AG04449 (cell line): Measurements from ENCODE around the gene FGF13.

Experiments used
- CTCF ChIA-PET: fragments of 350-600 bp; formaldehyde crosslinking; extraction: SDS; loops from one replicate; lab custom pipeline; 2021; ENCODE audit warnings: antibody characterized with exemption; lab: Yijun Ruan, JAX
- POLR2A ChIA-PET: fragments of 400-600, 350-600 bp; formaldehyde crosslinking; extraction: SDS; loops from one replicate; lab custom pipeline; 2020; ENCODE audit warnings: antibody characterized with exemption, inconsistent platforms; lab: Yijun Ruan, JAX
- DNase-seq: peaks from one replicate; pipeline ENCODE4 v3.0.0-alpha.2; 2010; ENCODE audit warnings: low read depth, low spot score
- H3K4me3 ChIP-seq: 2 replicates; pipeline ENCODE4 v1.5.1; 2011; ENCODE audit warnings: low read depth, mild to moderate bottlenecking, control low read depth, low read length
- TF ChIP-seq, protein P1 (sequence below): IDR thresholded peaks from one replicate; pipeline ENCODE4 v1.5.1; 2011; ENCODE audit warnings: mild to moderate bottlenecking, moderate library complexity, low read length, control low read depth, inconsistent platforms; ENCODE audit not compliant: insufficient read depth; ENCODE audit errors: missing control alignments

FGF13 gene

DNA sequence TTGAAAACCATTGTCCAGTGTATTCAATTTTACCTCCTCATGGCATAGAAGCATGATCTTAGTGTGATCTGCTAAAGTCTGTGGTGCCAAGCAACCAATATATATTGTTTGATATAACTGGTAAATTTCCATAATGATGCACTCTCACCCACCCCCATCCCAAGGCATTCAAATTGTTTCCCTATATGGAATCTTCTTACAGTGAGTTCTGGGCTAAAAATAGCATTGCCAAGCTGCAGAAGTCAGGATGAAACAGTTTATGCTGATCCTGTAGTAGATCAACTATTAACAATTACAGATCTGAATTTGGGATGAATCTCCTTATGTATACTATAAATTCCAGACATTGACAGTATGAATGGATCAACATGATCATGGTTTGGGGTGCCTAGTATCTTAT lies 20.9 kb downstream of the FGF13 start:
- DNase-seq: no peak
- TF ChIP-seq, protein P1, sequence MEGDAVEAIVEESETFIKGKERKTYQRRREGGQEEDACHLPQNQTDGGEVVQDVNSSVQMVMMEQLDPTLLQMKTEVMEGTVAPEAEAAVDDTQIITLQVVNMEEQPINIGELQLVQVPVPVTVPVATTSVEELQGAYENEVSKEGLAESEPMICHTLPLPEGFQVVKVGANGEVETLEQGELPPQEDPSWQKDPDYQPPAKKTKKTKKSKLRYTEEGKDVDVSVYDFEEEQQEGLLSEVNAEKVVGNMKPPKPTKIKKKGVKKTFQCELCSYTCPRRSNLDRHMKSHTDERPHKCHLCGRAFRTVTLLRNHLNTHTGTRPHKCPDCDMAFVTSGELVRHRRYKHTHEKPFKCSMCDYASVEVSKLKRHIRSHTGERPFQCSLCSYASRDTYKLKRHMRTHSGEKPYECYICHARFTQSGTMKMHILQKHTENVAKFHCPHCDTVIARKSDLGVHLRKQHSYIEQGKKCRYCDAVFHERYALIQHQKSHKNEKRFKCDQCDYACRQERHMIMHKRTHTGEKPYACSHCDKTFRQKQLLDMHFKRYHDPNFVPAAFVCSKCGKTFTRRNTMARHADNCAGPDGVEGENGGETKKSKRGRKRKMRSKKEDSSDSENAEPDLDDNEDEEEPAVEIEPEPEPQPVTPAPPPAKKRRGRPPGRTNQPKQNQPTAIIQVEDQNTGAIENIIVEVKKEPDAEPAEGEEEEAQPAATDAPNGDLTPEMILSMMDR: no peak
- ChIA-PET CTCF (no interaction called here), POLR2A (no interaction called here)
- H3K4me3 ChIP-seq: no peak overlapping the region

DNA sequence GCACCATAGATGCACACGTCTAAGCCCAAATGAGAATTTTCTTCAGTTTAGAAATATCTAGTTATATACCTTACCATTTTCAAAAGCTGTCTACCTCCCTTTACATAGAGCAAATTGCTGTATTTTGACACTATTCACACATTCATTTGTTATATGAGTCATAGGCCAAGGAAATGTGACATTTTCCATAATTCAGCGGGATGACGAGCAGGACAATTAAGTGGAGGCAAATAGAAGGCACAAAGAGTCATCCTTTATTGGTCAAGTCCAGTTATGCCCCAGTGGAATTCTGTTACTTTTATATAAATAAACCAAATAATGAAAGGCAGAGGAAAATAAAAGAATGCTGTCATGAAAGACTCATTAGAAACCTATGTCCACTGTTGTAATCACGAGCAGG lies 27.9 kb downstream of the FGF13 start:
- CTCF ChIA-PET: no interaction called here
- no peak for DNase-seq

DNA sequence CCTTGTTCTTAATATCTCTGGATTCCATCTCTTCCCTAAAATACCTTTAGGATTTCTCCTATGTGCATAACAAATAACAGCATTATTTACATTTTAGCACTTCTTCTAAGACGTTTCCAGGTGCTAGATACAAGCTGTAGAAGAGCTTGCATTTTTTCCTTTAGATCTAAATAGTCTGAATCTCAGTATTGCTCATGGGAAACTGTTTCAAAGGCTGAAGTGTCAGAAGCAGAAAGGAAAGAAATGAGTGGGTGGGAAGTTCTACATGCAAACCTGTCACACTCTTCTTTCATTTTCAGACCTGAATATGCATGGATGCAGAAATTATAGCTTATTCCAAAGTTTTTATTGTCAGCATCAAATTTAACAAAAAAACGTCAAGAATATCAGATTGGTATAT lies 41.8 kb downstream of the FGF13 start:
- CTCF ChIA-PET: no interaction called here
- POLR2A ChIA-PET: no interaction called here
- DNase-seq: no peak
- H3K4me3 ChIP-seq: no peak overlapping the region
- TF ChIP-seq, protein P1: no peak

More for the DNA sequence above, 27.9 kb downstream of the FGF13 start:
- no peak overlapping the region for H3K4me3 ChIP-seq
- TF ChIP-seq, protein P1: no peak
- POLR2A ChIA-PET: no interaction called here

DNA sequence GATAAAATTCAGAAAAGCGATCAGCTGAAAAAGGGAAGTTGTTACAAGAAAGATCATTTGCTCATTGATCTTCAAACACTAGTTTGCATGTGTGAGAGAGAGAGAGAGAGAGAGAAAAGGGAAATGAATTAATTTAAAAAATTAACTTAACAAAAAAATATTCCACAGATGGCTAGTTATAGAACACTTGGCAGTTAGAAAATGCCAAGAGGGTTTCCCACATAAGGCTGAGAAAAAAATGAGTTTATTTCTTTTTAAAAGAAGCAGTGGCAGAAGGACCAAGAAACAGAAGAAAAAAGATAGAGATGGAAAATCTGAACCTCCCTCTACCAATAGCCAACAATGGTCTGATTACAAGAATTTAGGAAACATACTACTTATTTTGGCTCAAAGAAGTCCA lies 47.1 kb downstream of the FGF13 start:
- ChIA-PET CTCF (no interaction called here), POLR2A (no interaction called here)
- no peak for DNase-seq
- TF ChIP-seq, protein P1: no peak
- H3K4me3 ChIP-seq: no peak overlapping the region

DNA sequence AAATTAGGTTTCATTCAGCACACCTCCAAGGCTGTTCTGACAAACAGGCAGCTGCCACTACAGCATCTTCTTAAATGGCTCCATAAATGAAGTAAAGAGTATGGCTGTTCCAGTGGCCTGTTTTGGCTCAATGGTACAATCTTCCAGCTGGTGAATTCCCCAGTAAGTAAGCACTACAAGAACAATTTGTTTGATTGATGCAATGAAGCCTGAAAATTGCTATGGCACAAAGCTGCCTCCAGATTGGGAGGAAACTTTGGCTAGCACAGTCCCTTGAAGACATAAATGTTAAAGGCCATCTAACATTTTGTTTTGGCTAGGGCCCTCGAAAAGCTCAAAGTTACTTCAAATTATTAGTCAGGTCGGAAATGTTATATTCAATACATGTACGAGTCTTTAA lies 47.5 kb downstream of the FGF13 start:
- no peak overlapping the region for H3K4me3 ChIP-seq
- DNase-seq: no peak
- CTCF ChIA-PET: no interaction called here
- TF ChIP-seq, protein P1: no peak
- POLR2A ChIA-PET: no interaction called here

DNA sequence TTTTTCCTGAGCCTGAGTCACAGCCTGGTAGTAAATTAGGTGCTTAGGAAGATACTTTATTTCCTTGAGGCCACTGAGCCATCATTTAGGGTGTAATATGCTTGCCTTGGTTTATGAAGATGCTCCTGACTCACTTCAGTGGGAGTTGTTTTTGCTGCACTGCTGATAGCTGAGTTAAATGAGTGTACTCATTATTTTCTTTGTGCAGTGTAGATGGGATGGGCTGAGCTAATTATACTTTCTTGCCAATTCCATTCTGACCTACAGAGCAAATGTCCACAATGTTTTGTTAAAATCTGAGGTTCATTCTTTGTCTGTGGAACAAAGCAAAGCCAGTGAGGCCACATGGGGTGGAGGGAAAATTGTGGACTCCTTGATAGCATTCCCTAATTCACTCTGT lies 60.0 kb downstream of the FGF13 start:
- CTCF ChIA-PET: no interaction called here

More for the DNA sequence above, 60.0 kb downstream of the FGF13 start:
- no peak for DNase-seq
- TF ChIP-seq, protein P1: no peak
- POLR2A ChIA-PET: no interaction called here
- H3K4me3 ChIP-seq: no peak overlapping the region
